NCI-H1436 (cell line): ENCODE results near the gene GPATCH2L.

ENCODE experiments used
- DNase-seq: peaks from one replicate; lab custom pipeline; 2025; lab: John Stamatoyannopoulos, UW

Gene GPATCH2L

GRCh38 chr14:76151398-76152332 lies at the start of gene GPATCH2L:
Gene GPATCH2L, plus strand, starts transcription at chr14:76151922. Its CDS starts 2,442 bp downstream, at chr14:76154364.
- DNase-seq, result peak; percentile 93

- no peak for DNase-seq
These were observed 46.8 kb upstream of the GPATCH2L start for GRCh38 chr14:76104802-76105355.

- no peak for DNase-seq
These were observed 45.5 kb upstream of the GPATCH2L start for GRCh38 chr14:76106188-76106587.

GRCh38 chr14:76109087-76109880 lies 42.4 kb upstream of the GPATCH2L start:
- no peak for DNase-seq

- no peak for DNase-seq
These were observed 38.7 kb upstream of the GPATCH2L start for GRCh38 chr14:76112889-76113624.

GRCh38 chr14:76113691-76114090 lies 38.0 kb upstream of the GPATCH2L start:
- DNase-seq, result no peak

GRCh38 chr14:76115010-76115422 lies 36.7 kb upstream of the GPATCH2L start:
- no peak for DNase-seq

GRCh38 chr14:76117789-76118484 lies 33.8 kb upstream of the GPATCH2L start:
- no peak for DNase-seq

- no peak for DNase-seq
These were observed 33.1 kb upstream of the GPATCH2L start for GRCh38 chr14:76118594-76118993.

- no peak for DNase-seq
These were observed 30.5 kb upstream of the GPATCH2L start for GRCh38 chr14:76121089-76121748.

- DNase-seq, result no peak
These were observed 28.1 kb upstream of the GPATCH2L start for GRCh38 chr14:76123426-76124225.

- DNase-seq, result no peak
These were observed 26.2 kb upstream of the GPATCH2L start for GRCh38 chr14:76125511-76125910.

- DNase-seq, result no peak
These were observed 25.6 kb upstream of the GPATCH2L start for GRCh38 chr14:76126076-76126475.

- no peak for DNase-seq
These were observed 21.7 kb upstream of the GPATCH2L start for GRCh38 chr14:76129851-76130576.

GRCh38 chr14:76131071-76131965 lies 20.4 kb upstream of the GPATCH2L start:
- no peak for DNase-seq

- DNase-seq, result no peak
These were observed 18.6 kb upstream of the GPATCH2L start for GRCh38 chr14:76133103-76133502.

- DNase-seq, result no peak
These were observed 17.5 kb upstream of the GPATCH2L start for GRCh38 chr14:76134231-76134630.

- DNase-seq, result no peak
These were observed 16.0 kb upstream of the GPATCH2L start for GRCh38 chr14:76135722-76136121.
